22Rv1 (cell line): ENCODE data around the gene SLC1A7.

Source experiments
- CTCF ChIP-seq: fragments of 450-650 bp; IDR thresholded peaks from 2 replicates; pipeline ENCODE4 v1.5.1; 2017; ENCODE audit warnings: mild to moderate bottlenecking
- ZFX ChIP-seq: fragments of 450-650 bp; IDR thresholded peaks from 2 replicates; pipeline ENCODE4 v1.6.1; 2017; ENCODE audit warnings: antibody characterized with exemption, borderline replicate concordance

DNA sequence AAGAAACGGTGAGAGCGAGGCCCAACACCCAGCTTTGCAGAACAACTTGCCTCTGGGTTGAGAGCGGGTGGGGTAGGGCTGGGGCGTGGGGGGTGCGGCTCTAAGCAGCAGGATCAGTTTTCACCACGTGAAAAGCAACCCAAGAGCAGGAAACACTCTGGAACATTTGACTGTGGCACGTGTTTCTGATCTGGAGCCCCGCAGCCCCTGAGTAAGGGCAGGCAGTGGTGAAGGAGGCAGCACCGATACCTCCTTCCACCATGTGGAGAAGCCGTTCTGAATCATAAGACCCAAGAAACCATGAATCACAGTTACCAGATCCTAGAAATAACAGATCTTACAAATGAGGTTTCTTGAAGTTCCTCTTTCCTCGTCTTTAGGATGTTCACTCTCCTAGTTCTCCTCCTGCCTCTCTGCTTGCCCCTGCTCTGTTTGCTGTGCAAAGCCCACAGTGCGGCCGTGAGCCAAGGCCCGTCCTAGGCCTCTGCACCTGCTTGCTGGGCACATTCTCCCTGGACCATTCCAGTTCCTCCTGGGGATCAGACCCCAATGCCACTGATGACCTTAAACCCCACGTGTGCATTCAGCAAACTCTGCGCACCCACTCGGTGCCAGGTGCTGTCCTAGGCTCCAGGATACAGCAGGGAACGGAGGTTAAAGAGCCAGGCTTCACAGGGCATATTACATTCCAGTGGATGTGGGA is 31.9 kb downstream of the SLC1A7 start:
- TF ChIP-seq CTCF: no peak
- no peak for TF ChIP-seq ZFX
